Endothelial cell of umbilical vein (primary cell): Measurements from ENCODE around the gene TBXT.

ENCODE experiments used
- EZH2 ChIP-seq: IDR thresholded peaks from 2 replicates; pipeline ENCODE4 v1.6.1; 2012; ENCODE audit warnings: borderline replicate concordance, low read depth, mild to moderate bottlenecking, moderate library complexity, low read length, inconsistent platforms; ENCODE audit not compliant: severe bottlenecking
- MAX ChIP-seq: IDR thresholded peaks from 2 replicates; pipeline ENCODE4 v1.6.1; 2011; ENCODE audit not compliant: insufficient read depth, insufficient read length
- POLR2A ChIP-seq: IDR thresholded peaks from 2 replicates; pipeline ENCODE4 v1.6.1; 2012; ENCODE audit warnings: low read depth, mild to moderate bottlenecking, control low read depth, low read length
- TF ChIP-seq, protein P1 (sequence below), 2 donors: IDR thresholded peaks; 1 replicate in 1 of 2; 2 replicates in 1 of 2; pipeline ENCODE4 v1.5.1; 2011; ENCODE audit warnings: low read length in 2 of 2, mild to moderate bottlenecking in 2 of 2, moderate library complexity in 2 of 2, control low read depth in 1 of 2, inconsistent platforms in 1 of 2, low read depth in 1 of 2; ENCODE audit not compliant: insufficient read depth in 1 of 2; ENCODE audit errors: extremely low read depth in 1 of 2

- TF ChIP-seq, protein P1, sequence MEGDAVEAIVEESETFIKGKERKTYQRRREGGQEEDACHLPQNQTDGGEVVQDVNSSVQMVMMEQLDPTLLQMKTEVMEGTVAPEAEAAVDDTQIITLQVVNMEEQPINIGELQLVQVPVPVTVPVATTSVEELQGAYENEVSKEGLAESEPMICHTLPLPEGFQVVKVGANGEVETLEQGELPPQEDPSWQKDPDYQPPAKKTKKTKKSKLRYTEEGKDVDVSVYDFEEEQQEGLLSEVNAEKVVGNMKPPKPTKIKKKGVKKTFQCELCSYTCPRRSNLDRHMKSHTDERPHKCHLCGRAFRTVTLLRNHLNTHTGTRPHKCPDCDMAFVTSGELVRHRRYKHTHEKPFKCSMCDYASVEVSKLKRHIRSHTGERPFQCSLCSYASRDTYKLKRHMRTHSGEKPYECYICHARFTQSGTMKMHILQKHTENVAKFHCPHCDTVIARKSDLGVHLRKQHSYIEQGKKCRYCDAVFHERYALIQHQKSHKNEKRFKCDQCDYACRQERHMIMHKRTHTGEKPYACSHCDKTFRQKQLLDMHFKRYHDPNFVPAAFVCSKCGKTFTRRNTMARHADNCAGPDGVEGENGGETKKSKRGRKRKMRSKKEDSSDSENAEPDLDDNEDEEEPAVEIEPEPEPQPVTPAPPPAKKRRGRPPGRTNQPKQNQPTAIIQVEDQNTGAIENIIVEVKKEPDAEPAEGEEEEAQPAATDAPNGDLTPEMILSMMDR (IDR thresholded peaks at IDR 0.05; ENCODE audit: extremely low read depth in 1 of 2, insufficient read depth in 1 of 2, low read depth in 1 of 2, low read length in 2 of 2): no peak
- TF ChIP-seq MAX: no peak
- TF ChIP-seq POLR2A: no peak
- TF ChIP-seq EZH2: peak; percentile 69
Observed at GRCh38 chr6:166169549-166170421, 2.1 kb upstream of the TBXT start.
